K562 (cell line): Measurements from ENCODE around the gene TNIK. TPM values are rescaled to one million over a fixed set of nuclear protein-coding genes. Genes with fewer than 3 reads are reported as not detected.

ENCODE experiments used
- ATAC-seq: fragments of 200-7000 bp; cut with Tn5 transposase; 3 replicates; pipeline ENCODE4 v1.9.1; 2020; ENCODE audit warnings: moderate library complexity
- BruUV-seq: library from RNA; stranded (reverse); fragments of 400-500 nt; replicated peaks from 2 replicates; lab custom pipeline; 2021; lab: Mats Ljungman, UMichigan
- CTCF ChIA-PET: fragments of 300-600 bp; formaldehyde crosslinking; extraction: SDS; loops from one replicate; lab custom pipeline; 2021; ENCODE audit warnings: low intra/inter-chr PET ratio; lab: Yijun Ruan, JAX
- POLR2A ChIA-PET: fragments of 300-600, 350-650 bp; sonication (Branson Sonifier 250); formaldehyde crosslinking; extraction: SDS; loops from one replicate; lab custom pipeline; 2021; ENCODE audit warnings: antibody characterized with exemption, inconsistent platforms; lab: Yijun Ruan, JAX
- DNase-seq, 4 experiments: peaks; one replicate each; pipeline versions ENCODE4 v3.0.0 to v3.0.0-alpha.2; 2011 to 2018; ENCODE audit warnings: low spot score in 3 of 4, mixed read lengths in 3 of 4; ENCODE audit errors: extremely low read depth in 1 of 4
- FAIRE-seq: peaks from 2 replicates; lab custom pipeline; 2011; peaks lifted over from hg19 to GRCh38; lab: Jason Lieb, UNC
- H2AFZ ChIP-seq: 2 replicates; pipeline ENCODE4 v1.6.0; 2011; ENCODE audit warnings: low read depth, low read length, control low read depth, inconsistent platforms
- H3K27ac ChIP-seq: fragments of 200-600 bp; 3 replicates; pipeline ENCODE4 v1.8.0; 2011; ENCODE audit warnings: low read depth, mild to moderate bottlenecking, control low read depth, inconsistent platforms, low read length, moderate library complexity, mixed read lengths; ENCODE audit errors: extremely low read depth
- H3K27me3 ChIP-seq, 2 experiments: fragments of 300-600 bp in 1 of 2; 2 replicates in 1 of 2; 3 replicates in 1 of 2; pipeline versions ENCODE4 v1.6.0 to v1.8.0; 2011; ENCODE audit warnings: inconsistent platforms in 2 of 2, low read length in 2 of 2, mild to moderate bottlenecking in 1 of 2, mixed read lengths in 1 of 2, moderate library complexity in 1 of 2; ENCODE audit not compliant: control insufficient read depth in 2 of 2, insufficient read depth in 2 of 2
- H3K36me3 ChIP-seq: fragments of 300-600 bp; 3 replicates; pipeline ENCODE4 v1.8.0; 2011; ENCODE audit warnings: mild to moderate bottlenecking, low read length, inconsistent platforms; ENCODE audit not compliant: control insufficient read depth, insufficient read depth
- H3K4me1 ChIP-seq, 2 experiments: fragments of 200-600 bp in 1 of 2; replicated peaks in 1 of 2; 2 replicates in 1 of 2; 3 replicates in 1 of 2; pipeline versions ENCODE4 v1.5.1 to v1.8.0; 2011; ENCODE audit warnings: inconsistent platforms in 2 of 2, low read length in 2 of 2, mild to moderate bottlenecking in 1 of 2, mixed read lengths in 1 of 2, moderate library complexity in 1 of 2; ENCODE audit not compliant: control insufficient read depth in 2 of 2, insufficient read depth in 2 of 2
- H3K4me2 ChIP-seq: 2 replicates; pipeline ENCODE4 v1.6.1; 2011; ENCODE audit warnings: low read length, control low read depth, inconsistent platforms, mixed read lengths; ENCODE audit not compliant: insufficient read depth
- H3K4me3 ChIP-seq: fragments of 200-600 bp; sonication (generic), shearing (Covaris generic); 2 replicates; pipeline ENCODE4 v1.5.1; 2016; ENCODE audit warnings: control low read depth, inconsistent platforms
- H3K79me2 ChIP-seq: fragments of 200-600 bp; 3 replicates; pipeline ENCODE4 v1.8.0; 2011; ENCODE audit warnings: low read length, inconsistent platforms; ENCODE audit not compliant: control insufficient read depth, insufficient read depth
- H3K9ac ChIP-seq, 2 experiments: 2 replicates each; pipeline versions ENCODE4 v1.6.0 to v1.6.1; 2011; ENCODE audit warnings: low read depth in 2 of 2, low read length in 2 of 2, control low read depth in 1 of 2, inconsistent platforms in 1 of 2, mild to moderate bottlenecking in 1 of 2, mixed read lengths in 1 of 2; ENCODE audit not compliant: insufficient read depth in 1 of 2
- H3K9me1 ChIP-seq: one replicate; pipeline ENCODE4 v1.6.0; 2011; ENCODE audit warnings: inconsistent platforms, mild to moderate bottlenecking, low read length, moderate library complexity; ENCODE audit not compliant: control insufficient read depth, insufficient read depth
- H3K9me3 ChIP-seq: replicated peaks from 2 replicates; pipeline ENCODE4 v1.5.1; 2011; ENCODE audit warnings: low read depth, low read length, inconsistent platforms; ENCODE audit not compliant: control insufficient read depth, insufficient read depth
- H4K20me1 ChIP-seq: replicated peaks from 2 replicates; pipeline ENCODE4 v1.6.1; 2011; ENCODE audit warnings: low read length, inconsistent platforms, mixed read lengths; ENCODE audit not compliant: control insufficient read depth, insufficient read depth
- ATF7 ChIP-seq: fragments of 450-650 bp; IDR thresholded peaks from 2 replicates; pipeline ENCODE4 v1.7.1; 2014; ENCODE audit warnings: mild to moderate bottlenecking, moderate library complexity
- CSDE1 ChIP-seq, 2 experiments: fragments of 450-650 bp; IDR thresholded peaks; 2 replicates each; pipeline ENCODE4 v1.6.1; 2016; ENCODE audit warnings: mild to moderate bottlenecking in 1 of 2
- KAT8 ChIP-seq: fragments of 450-650 bp; IDR thresholded peaks from 2 replicates; pipeline ENCODE4 v1.6.1; 2016; ENCODE audit warnings: low read depth, mild to moderate bottlenecking
- MTA1 ChIP-seq: fragments of 450-650 bp; IDR thresholded peaks from 2 replicates; pipeline ENCODE4 v1.6.1; 2017; ENCODE audit warnings: borderline replicate concordance
- NFATC3 ChIP-seq: fragments of 450-650 bp; IDR thresholded peaks from 2 replicates; pipeline ENCODE4 v1.6.1; 2017; ENCODE audit warnings: mild to moderate bottlenecking
- RAD21 ChIP-seq, 2 experiments: fragments of 250-450 bp in 1 of 2; fragments of 450-650 bp in 1 of 2; sonication (Bioruptor Pico) in 1 of 2; formaldehyde crosslinking in 1 of 2; IDR thresholded peaks in 1 of 2; conservative IDR thresholded peaks in 1 of 2; 2 replicates each; pipeline versions ENCODE4 v1.4.0 to v1.8.0; 2020 to 2022; ENCODE audit warnings: mild to moderate bottlenecking in 2 of 2, moderate library complexity in 1 of 2
- SMARCB1 ChIP-seq: IDR thresholded peaks from 2 replicates; pipeline ENCODE4 v1.6.1; 2011; ENCODE audit warnings: improper control_type of control experiment, low read depth; ENCODE audit not compliant: insufficient read length
- SMARCE1 ChIP-seq: fragments of 450-650 bp; IDR thresholded peaks from 2 replicates; pipeline ENCODE4 v1.7.1; 2016; ENCODE audit warnings: mild to moderate bottlenecking
- SOX6 ChIP-seq: fragments of 450-650 bp; IDR thresholded peaks from 2 replicates; pipeline ENCODE4 v1.6.1; 2014; ENCODE audit warnings: mild to moderate bottlenecking
- ZBTB17 ChIP-seq: fragments of 450-650 bp; formaldehyde crosslinking; IDR thresholded peaks from 2 replicates; pipeline ENCODE4 v1.4.0; 2020; ENCODE audit warnings: mild to moderate bottlenecking
- ZBTB26 ChIP-seq: fragments of 450-650 bp; formaldehyde crosslinking; IDR thresholded peaks from 2 replicates; pipeline ENCODE4 v1.4.0; 2022; ENCODE audit warnings: missing genetic modification characterization
- ZNF121 ChIP-seq: sonication (generic); formaldehyde crosslinking; conservative IDR thresholded peaks from 2 replicates; pipeline ENCODE4 v1.8.0; 2022; ENCODE audit warnings: missing genetic modification reagents
- ZNF316 ChIP-seq: fragments of 450-650 bp; IDR thresholded peaks from 2 replicates; pipeline ENCODE4 v1.6.1; 2016
- ZNF707 ChIP-seq: fragments of 250-450 bp; sonication (Bioruptor Pico); conservative IDR thresholded peaks from 2 replicates; pipeline ENCODE4 v1.8.0; 2022; ENCODE audit warnings: inconsistent platforms, mild to moderate bottlenecking, moderate library complexity
- WGBS: fragments of 100-300 bp; shearing (Covaris generic); methylation state at CpG from one replicate; pipeline ENCODE4 v1.1.6; 2016; ENCODE audit warnings: low coverage, mixed read lengths; ENCODE audit not compliant: insufficient coverage; ENCODE audit errors: missing lambda C conversion rate; 5-methylcytosine and 5-hydroxymethylcytosine counted together
- in situ Hi-C: fragments of 300-500 bp; cut with MboI; formaldehyde crosslinking; loops from 4 replicates; pipeline ENCODE4 v1.15.0; 2018; ENCODE audit warnings: inconsistent platforms, mixed read lengths
- intact Hi-C: fragments of 100-400 bp; cut with micrococcal nuclease; formaldehyde crosslinking; loops from 2 replicates; pipeline ENCODE4 v1.14.2; 2022
- polyA plus RNA-seq, 8 experiments: library from polyadenylated mRNA; depleted of rRNA in 4 of 8; stranded (reverse) in 5 of 8; unstranded in 3 of 8; fragments of >200 nt; fragmentation: Nextera tagmentation in 2 of 8; fragmentation: Illumina TruSeq in 1 of 8; extraction: Ambion mirVana in 2 of 8; extraction: Trizol in 1 of 8; gene quantifications; 2 replicates each; pipeline versions ENCODE4 v1.2.1 to v1.2.3, GENCODE V29; 2011 to 2014; ENCODE audit warnings: inconsistent platforms in 1 of 8, missing spikeins in 1 of 8
- total RNA-seq, 7 experiments: library from RNA; depleted of rRNA in 6 of 7; stranded (reverse); fragments of >200 nt in 6 of 7; fragmentation: Illumina TruSeq in 2 of 7; extraction: Trizol in 2 of 7; gene quantifications; 2 replicates each; pipeline versions ENCODE4 v1.2.1 to v1.2.3, GENCODE V29; 2011 to 2021; ENCODE audit warnings: low replicate concordance in 1 of 7

The TNIK gene
- total and polyA plus RNA-seq, 9 of the 15 experiments (the other 6 are each of a cell fraction or from before 2014, with no cell fraction given) = 6.6 to 39.0 (median 24.7) TPM

- BruUV-seq = no TSS peak
- H4K20me1 ChIP-seq = no peaks in the 10 kb centered on the region
- ATAC-seq (no peak), DNase-seq (no peak), FAIRE-seq (no peak)
- POLR2A ChIA-PET = no interaction called here
- H3K27me3 ChIP-seq = no peaks in the 10 kb centered on the region
- H2AFZ ChIP-seq = 0 out of 2 replicates have a peak overlapping the region, but pooled peaks have one; percentile 4
- peaks cover 6 to 15% of the 10 kb centered on the region in 2 experiments; a peak in 3 of 5 replicates for H3K4me1 ChIP-seq
- no peak overlapping the region for H3K4me2 ChIP-seq
- no peak overlapping the region for H3K4me3 ChIP-seq
- in situ Hi-C loops = no loop called here
- TF ChIP-seq NFATC3 = no peak
- no peak for TF ChIP-seq ATF7
- no peak for TF ChIP-seq RAD21 (CRISPR knock-in tag; conservative IDR thresholded peaks at IDR 0.05 in 1 of 2, IDR thresholded peaks at IDR 0.05 in 1 of 2)
- no peak for TF ChIP-seq SOX6
- no peak for TF ChIP-seq CSDE1 (IDR thresholded peaks at IDR 0.05)
- TF ChIP-seq ZNF316 = no peak
- TF ChIP-seq ZBTB26 (CRISPR knock-in tag) = no peak
- no peak for TF ChIP-seq ZNF707 (CRISPR knock-in tag)
- no peak for TF ChIP-seq ZNF121 (CRISPR knock-in tag)
- no peak for TF ChIP-seq SMARCE1
- TF ChIP-seq KAT8 = no peak
- no peak for TF ChIP-seq SMARCB1
- TF ChIP-seq ZBTB17 = no peak
- no peak for TF ChIP-seq MTA1
- WGBS = 50% methylated on average over 3 of the region's 4 CpGs
- H3K9me3 ChIP-seq = no peaks in the 10 kb centered on the region
- no peaks in the 10 kb centered on the region for H3K36me3 ChIP-seq
- H3K79me2 ChIP-seq = no peaks in the 10 kb centered on the region
- intact Hi-C loops = no loop called here
- H3K9ac ChIP-seq = no peak overlapping the region
- H3K9me1 ChIP-seq = no peaks in the 10 kb centered on the region
- CTCF ChIA-PET = no interaction called here
- H3K27ac ChIP-seq = no peak overlapping the region
Measured at GRCh38 chr3:171489348-171489747, 29.1 kb upstream of the TNIK start.
